Neural crest cell (in vitro differentiated cells): ENCODE measurements around the gene CENPP. TPM values are rescaled to one million over a fixed set of nuclear protein-coding genes. Genes with fewer than 3 reads are reported as not detected.

ENCODE experiments used
- DNase-seq: peaks from one replicate; pipeline ENCODE4 v3.0.0; 2021; ENCODE audit warnings: low read depth, mixed read lengths, low spot score
- H3K27ac Mint-ChIP-seq: one replicate; pipeline ENCODE4 v1.8.0; 2021; ENCODE audit warnings: mild to moderate bottlenecking, mixed read lengths; ENCODE audit not compliant: unreplicated experiment
- H3K27me3 Mint-ChIP-seq: 2 replicates; pipeline ENCODE4 v1.8.0; 2021; ENCODE audit warnings: low read depth, mild to moderate bottlenecking, mixed read lengths
- H3K36me3 Mint-ChIP-seq: 2 replicates; pipeline ENCODE4 v1.8.0; 2021; ENCODE audit warnings: low read depth, mild to moderate bottlenecking, mixed read lengths
- H3K4me1 Mint-ChIP-seq: 2 replicates; pipeline ENCODE4 v1.8.0; 2021; ENCODE audit warnings: mixed read lengths
- H3K4me3 Mint-ChIP-seq: one replicate; pipeline ENCODE4 v1.8.0; 2021; ENCODE audit warnings: mild to moderate bottlenecking, mixed read lengths
- H3K9me3 Mint-ChIP-seq: 2 replicates; pipeline ENCODE4 v1.8.0; 2021; ENCODE audit warnings: mixed read lengths
- CTCF ChIP-seq: fragments of 200-600 bp; sonication (generic); conservative IDR thresholded peaks from 2 replicates; pipeline ENCODE4 v1.5.0; 2021; ENCODE audit warnings: antibody characterized with exemption, mild to moderate bottlenecking
- total RNA-seq: library from RNA; stranded (reverse); gene quantifications from 2 replicates; pipeline ENCODE4 v1.2.1, GENCODE V29; 2021

CENPP gene
- total RNA-seq, 1 donor from 2014 or later: 15.7 TPM

GRCh38 chr9:92535940-92536850 is 210.4 kb downstream of the CENPP start, which contains the start of gene ECM2:
ECM2 (minus strand) TSS chr9:92535990; CDS start chr9:92522866, 13,124 bp downstream.
- Mint-ChIP-seq H3K4me1 (peaks cover 11% of the 10 kb centered on the region), H3K4me3 (no peak within 1 kb of the TSS), H3K9me3 (peaks cover 6% of the 10 kb centered on the region), H3K27me3 (no peaks in the 10 kb centered on the region), H3K27ac (no peak within 1 kb of the TSS), H3K36me3 (peaks cover 3% of the 10 kb centered on the region)
- no peak for TF ChIP-seq CTCF
- DNase-seq: no peak

GRCh38 chr9:92538541-92538940 is 212.8 kb downstream of the CENPP start:
- no peak for TF ChIP-seq CTCF
- Mint-ChIP-seq H3K36me3 (no peaks in the 10 kb centered on the region), H3K27ac (no peak overlapping the region), H3K9me3 (no peaks in the 10 kb centered on the region), H3K27me3 (no peaks in the 10 kb centered on the region), H3K4me1 (peaks cover 11% of the 10 kb centered on the region), H3K4me3 (no peak overlapping the region)
- DNase-seq: no peak

- no peaks in the 10 kb centered on the region for H3K9me3 Mint-ChIP-seq
- H3K27ac Mint-ChIP-seq: no peak overlapping the region
- no peaks in the 10 kb centered on the region for H3K27me3 Mint-ChIP-seq
- H3K4me1 Mint-ChIP-seq: no peaks in the 10 kb centered on the region
- no peak for TF ChIP-seq CTCF
- no peak for DNase-seq
- peaks cover 3% of the 10 kb centered on the region for H3K36me3 Mint-ChIP-seq
- H3K4me3 Mint-ChIP-seq: no peak overlapping the region
Observed at GRCh38 chr9:92543972-92544371, 218.2 kb downstream of the CENPP start.

GRCh38 chr9:92545002-92545510 is 219.3 kb downstream of the CENPP start:
- H3K4me1 Mint-ChIP-seq: no peaks in the 10 kb centered on the region
- H3K36me3 Mint-ChIP-seq: peaks cover 3% of the 10 kb centered on the region
- no peak for DNase-seq
- no peak overlapping the region for H3K27ac Mint-ChIP-seq
- TF ChIP-seq CTCF: no peak
- no peaks in the 10 kb centered on the region for H3K27me3 Mint-ChIP-seq
- H3K4me3 Mint-ChIP-seq: no peak overlapping the region
- H3K9me3 Mint-ChIP-seq: no peaks in the 10 kb centered on the region

GRCh38 chr9:92547356-92547755 is 221.6 kb downstream of the CENPP start:
- peaks cover 2% of the 10 kb centered on the region for H3K9me3 Mint-ChIP-seq
- no peaks in the 10 kb centered on the region for H3K27me3 Mint-ChIP-seq
- H3K4me1 Mint-ChIP-seq: no peaks in the 10 kb centered on the region
- H3K36me3 Mint-ChIP-seq: peaks cover 3% of the 10 kb centered on the region
- TF ChIP-seq CTCF: no peak
- no peak overlapping the region for H3K27ac Mint-ChIP-seq
- no peak for DNase-seq
- H3K4me3 Mint-ChIP-seq: no peak overlapping the region
